ENCODE measurements around the gene IST1.

DNA sequence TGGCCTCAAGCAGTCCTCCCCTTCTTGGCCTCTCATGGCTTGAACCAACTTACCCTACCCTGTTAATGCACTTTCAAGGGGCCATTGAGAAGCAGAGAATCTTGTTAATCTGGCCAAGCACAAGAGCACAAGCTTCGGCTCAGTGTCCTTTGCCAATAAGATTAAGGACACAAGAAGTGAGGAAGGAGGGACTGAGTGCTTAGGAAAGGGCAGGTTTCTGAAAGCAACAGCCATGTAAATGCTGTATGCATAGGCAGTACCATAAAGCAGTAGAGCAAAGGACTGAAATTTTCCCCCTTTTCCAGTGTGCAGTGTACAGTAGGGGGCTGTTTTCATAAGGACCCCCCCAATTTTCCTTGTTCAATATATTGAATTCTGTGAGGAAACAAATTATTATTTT is 37.7 kb downstream of the IST1 start:
- TF ChIP-seq POLR2A (IDR thresholded peaks at IDR 0.05; ENCODE audit: low read depth, low read length) (no peak), PML (IDR thresholded peaks at IDR 0.05; ENCODE audit: low read length) (no peak), USF2 (IDR thresholded peaks at IDR 0.05; ENCODE audit: borderline replicate concordance, low read depth, low read length) (no peak)
- TF ChIP-seq, protein P1, sequence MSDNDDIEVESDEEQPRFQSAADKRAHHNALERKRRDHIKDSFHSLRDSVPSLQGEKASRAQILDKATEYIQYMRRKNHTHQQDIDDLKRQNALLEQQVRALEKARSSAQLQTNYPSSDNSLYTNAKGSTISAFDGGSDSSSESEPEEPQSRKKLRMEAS (IDR thresholded peaks at IDR 0.05; ENCODE audit: low read depth, low read length): no peak
- TF ChIP-seq, protein P2, sequence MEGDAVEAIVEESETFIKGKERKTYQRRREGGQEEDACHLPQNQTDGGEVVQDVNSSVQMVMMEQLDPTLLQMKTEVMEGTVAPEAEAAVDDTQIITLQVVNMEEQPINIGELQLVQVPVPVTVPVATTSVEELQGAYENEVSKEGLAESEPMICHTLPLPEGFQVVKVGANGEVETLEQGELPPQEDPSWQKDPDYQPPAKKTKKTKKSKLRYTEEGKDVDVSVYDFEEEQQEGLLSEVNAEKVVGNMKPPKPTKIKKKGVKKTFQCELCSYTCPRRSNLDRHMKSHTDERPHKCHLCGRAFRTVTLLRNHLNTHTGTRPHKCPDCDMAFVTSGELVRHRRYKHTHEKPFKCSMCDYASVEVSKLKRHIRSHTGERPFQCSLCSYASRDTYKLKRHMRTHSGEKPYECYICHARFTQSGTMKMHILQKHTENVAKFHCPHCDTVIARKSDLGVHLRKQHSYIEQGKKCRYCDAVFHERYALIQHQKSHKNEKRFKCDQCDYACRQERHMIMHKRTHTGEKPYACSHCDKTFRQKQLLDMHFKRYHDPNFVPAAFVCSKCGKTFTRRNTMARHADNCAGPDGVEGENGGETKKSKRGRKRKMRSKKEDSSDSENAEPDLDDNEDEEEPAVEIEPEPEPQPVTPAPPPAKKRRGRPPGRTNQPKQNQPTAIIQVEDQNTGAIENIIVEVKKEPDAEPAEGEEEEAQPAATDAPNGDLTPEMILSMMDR (IDR thresholded peaks at IDR 0.05 in 2 of 3, conservative IDR thresholded peaks at IDR 0.05 in 1 of 3; ENCODE audit: control insufficient read depth in 2 of 3, extremely low read depth in 1 of 3, insufficient read depth in 1 of 3, low read depth in 3 of 3, low read length in 3 of 3): no peak

All from GM12878 (cell line).